ENCODE measurements around the gene LILRB2.
"Not testable (repeated sequence)": the region's sequence is repeated elsewhere in the genome, so short reads cannot be mapped to it uniquely, and the experiment has no call there.

Gene LILRB2

DNA sequence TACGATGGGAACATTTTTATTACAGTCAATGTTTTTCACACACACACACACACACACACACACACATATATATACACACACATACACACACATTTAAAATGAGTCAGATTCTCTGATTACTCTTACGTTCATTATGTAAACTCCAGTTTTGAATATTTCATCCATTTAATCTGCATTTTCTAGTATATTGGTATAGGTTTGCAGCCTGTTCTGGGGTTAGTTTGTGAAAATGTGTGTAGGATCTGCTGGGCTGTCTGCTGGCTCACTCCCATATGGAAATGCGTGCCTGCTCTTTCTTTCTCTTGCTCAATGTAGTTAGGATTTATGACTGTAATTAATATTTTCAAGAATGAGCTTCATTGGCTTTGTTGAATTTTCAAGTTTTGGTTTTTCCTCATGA is 7.1 kb downstream of the LILRB2 start:
- no peak for DNase-seq

GRCh38 chr19:54272181-54272580 is 8.7 kb downstream of the LILRB2 start:
- not testable (repeated sequence) for DNase-seq

DNA sequence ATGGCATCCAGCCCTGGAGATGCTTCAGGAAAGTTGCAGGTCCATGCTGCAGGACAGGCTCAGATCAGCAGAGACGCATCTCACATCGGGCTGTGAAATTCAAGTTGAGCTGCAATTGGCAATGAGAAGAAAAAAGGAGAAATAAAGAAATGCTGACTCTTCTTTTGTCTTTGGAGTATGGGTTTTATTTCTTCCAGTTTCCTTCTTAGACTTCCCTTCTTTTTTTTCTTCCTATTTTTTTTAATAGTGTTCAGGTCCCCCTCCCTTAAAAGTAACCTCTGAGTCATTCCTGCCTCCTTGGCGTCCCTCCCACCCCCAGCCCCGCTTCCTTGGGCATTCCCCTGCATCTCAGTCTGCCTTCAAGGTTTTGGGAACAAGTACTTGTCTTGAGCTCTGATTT is 9.3 kb downstream of the LILRB2 start:
- not testable (repeated sequence) for DNase-seq

DNA sequence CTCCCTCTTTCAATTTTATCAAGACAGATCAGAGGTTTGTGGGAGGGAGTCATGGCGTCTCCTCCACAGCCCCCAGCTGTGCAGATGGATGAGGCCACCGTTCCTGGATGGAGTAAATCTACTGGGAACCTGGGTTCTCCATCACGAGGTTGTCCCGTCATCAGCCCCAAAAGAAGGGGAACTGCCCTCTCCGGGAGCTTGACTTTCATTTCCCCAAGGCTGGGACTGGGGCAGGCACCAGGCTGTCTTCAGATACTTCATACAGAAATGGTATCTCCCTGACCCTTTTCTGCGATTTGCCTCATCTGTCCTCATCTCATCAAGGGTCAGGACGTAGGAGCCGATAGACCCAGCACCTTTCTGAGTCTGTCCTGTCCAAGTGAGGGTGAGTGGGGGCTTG is 9.8 kb downstream of the LILRB2 start:
- peak in 9 of 51 donors; percentile 3 to 14 (median 9) for DNase-seq

- no peak for DNase-seq
Measured at GRCh38 chr19:54268936-54269335, 12.0 kb downstream of the LILRB2 start.

DNA sequence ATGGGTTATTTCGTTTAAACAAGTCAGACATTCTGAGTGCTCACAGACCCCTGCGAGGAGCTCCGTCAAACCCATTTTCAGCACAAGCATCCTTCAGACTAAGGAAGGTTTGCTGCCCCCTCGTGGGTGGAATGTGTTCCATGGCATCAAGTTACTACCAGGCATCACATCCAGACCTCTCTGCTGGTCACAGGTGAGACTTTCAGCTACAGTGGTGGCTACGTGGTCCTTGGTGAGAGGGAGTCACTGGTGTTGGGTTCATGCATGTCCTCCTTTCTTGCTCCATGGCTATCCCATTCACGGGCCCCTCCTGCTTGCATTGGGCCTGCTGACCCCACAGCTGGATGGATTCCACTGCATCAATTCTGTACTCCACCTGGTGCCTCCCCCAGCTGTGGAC is 14.8 kb downstream of the LILRB2 start:
- peak in 30 of 51 donors; percentile 2 to 78 (median 31) for DNase-seq

GRCh38 chr19:54262470-54262869 is 18.4 kb downstream of the LILRB2 start:
- DNase-seq = no peak

GRCh38 chr19:54262066-54262465 is 18.8 kb downstream of the LILRB2 start:
- DNase-seq = no peak

DNA sequence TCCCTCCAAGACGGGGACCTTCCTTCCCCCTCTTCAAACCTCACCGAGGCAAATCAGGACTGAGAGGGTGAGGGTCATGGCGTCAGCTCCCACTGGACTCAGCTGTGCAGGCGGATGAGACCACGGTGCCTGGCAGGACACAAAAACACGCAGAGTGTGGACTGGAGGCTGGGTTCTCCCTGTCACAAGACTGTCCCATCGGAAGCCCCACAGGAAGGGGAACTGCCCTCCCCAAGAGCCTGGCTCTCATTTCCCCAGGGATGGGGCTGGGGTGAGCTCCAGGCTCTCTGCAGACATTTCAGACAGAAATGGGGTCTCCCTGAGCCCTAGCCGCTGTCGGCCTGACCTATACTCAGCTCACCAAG is 23.8 kb downstream of the LILRB2 start, which contains the start of gene LILRB5:
TSS of gene LILRB5 (minus strand) at position 158 of the 365 bp plus-strand sequence. CDS start at position 78, 80 bp downstream.
- no peak for DNase-seq

- no peak for DNase-seq
Measured at GRCh38 chr19:54256250-54257115, 24.4 kb downstream of the LILRB2 start.

DNA sequence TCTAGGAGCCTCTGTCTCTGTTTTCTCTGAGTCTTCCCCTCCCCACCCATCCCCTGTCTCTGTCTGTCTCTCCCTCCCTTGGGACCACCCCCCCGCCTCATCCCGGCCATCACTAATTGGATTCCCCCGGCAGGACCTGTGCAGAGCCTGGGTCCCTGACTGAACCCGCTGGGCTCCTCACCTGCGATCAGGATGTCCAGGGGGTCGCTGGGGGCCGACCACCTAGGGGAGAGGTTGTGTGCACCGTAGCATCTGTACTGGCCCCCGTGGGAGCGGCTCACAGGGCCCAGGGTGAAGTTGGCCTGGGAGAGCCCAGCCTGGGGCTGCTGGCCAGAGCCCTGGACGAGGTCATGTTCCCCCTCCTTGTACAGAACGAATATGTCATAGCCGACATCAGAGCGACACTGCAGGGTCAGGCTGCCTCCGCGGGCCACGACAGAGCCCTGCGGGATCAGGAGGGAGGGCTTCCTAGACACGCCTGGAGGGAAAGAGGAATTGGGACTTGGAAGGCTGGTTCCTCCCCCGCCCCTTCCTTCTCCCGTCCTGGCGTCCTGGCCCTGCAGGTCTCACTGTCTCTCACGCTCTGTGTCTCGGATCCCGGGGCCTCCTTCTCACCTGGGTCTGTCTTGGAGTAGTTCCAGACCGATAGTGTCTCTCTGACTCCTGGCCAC is 25.7 kb downstream of the LILRB2 start:
- DNase-seq = no peak

GRCh38 chr19:54254195-54254906 is 26.6 kb downstream of the LILRB2 start:
- no peak for DNase-seq

- no peak for DNase-seq
Measured at GRCh38 chr19:54253331-54254194, 27.3 kb downstream of the LILRB2 start.

DNA sequence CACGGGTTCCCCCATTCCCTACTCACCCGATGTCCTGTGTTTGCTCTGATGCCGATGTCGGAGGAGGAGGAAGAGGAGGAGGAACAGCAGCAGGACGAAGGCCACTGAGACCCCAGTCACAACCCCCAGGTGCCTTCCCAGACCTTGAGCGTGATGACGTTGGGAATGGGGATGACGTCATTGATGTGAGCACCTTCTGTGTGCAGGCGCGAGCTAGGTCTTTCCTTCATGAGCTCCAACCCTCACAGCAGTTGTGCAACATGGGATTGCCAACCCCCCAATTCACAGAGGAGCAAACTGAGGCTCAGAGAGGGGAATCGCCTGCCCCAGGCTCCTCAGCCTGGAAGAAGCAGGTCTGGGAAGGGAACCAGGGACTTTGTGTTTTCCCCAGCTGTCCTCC is 28.1 kb downstream of the LILRB2 start:
- DNase-seq = no peak

GRCh38 chr19:54252243-54252642 is 28.7 kb downstream of the LILRB2 start:
- DNase-seq = no peak

DNA sequence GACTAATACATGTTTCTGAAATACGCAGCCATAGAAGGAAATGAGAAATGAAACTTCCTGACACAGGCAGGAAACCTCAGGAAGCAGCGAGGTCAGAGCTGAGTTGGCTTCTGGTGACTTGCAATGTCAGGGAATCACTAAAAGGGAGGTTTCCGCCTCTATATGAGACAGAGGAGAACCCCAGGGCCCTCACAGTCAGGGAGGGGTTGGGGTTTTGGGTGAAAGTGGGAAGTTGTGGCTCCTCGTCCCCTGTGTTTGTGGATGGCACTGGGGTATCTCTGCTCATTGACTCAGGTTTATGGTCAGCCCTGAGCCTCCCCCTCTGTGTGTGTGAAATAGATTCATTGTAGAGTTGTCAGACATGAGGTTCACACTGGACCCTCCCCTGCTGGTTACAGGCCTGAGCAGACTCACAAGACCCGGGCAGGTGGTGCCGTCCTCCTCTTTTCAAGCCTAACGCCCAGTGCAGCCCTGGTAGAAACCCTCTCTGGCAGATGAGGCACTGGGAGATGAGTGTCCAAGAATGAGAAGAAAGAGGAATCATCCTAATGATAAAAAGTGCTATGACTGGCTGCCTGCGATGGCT is 32.8 kb downstream of the LILRB2 start:
- DNase-seq = peak in 15 of 51 donors; percentile 6 to 32 (median 12)

- DNase-seq = no peak
Measured at GRCh38 chr19:54247106-54247930, 33.6 kb downstream of the LILRB2 start.

DNA sequence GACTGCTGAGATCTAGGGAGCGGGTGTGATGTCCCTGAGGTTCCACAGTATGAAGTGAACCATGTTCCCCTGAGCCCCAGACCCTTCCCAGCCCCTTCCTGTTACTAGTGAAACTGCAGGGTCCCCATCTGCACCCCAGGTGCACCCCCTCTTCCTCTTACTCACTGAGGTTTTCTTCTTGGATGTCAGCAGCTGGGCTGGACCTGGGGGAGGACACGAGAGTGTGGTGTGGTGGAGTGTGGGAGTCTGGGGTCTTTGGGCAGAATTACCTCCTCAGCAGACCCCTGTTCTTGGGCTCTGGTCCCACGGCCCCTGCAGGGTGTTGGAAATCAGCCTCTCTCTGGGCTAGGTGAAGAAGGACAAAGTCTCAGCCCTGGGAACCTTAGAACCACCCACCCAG is 35.0 kb downstream of the LILRB2 start:
- no peak for DNase-seq

DNA sequence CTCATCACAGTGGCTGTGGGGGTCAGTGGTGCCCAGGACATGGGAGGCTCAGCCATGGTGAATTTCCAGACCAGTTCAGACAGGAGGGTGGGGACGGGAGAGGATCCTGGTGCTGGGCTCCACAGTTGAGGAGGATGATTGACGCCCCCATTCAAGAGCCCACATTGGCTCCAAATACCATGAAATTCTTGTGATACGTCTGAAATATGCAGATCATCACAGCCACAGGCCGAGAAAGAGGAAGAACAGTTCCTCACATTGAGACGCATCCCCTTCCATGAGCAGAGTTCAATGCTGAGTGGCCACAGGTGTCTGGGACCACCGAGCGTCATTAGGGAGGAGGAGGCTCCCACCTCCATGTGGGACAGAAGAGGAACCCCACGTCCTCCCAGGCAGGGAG is 37.1 kb downstream of the LILRB2 start:
- DNase-seq = not testable (repeated sequence)

DNA sequence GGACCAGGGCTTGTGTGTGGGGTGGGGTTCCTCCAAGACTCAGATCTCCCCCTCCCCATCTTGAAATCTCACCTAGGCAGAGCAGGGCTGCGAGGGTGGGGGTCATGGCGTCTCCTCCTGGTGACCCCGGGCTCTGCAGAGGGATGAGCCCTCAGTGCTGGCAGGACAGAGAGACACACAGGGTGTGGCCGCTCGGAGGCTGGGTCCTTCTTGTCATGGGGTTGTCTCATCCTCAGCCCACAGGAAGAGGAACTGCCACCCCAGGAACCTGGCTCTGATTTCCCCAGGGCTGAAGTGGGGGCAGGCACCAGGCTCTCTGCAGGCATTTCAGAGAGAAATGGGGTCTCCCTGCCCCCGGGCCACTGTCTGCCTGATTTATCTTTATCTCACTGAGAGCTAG is 38.3 kb downstream of the LILRB2 start, which contains the start of gene LILRA6:
TSS of gene LILRA6 (minus strand) at position 145 of the 400 bp plus-strand sequence.
- DNase-seq = not testable (repeated sequence)

Data from hypothalamus (tissue), 51 donors.